ENCODE measurements around the gene GLRX3.
"Not testable (repeated sequence)": the region's sequence is repeated elsewhere in the genome, so short reads cannot be mapped to it uniquely, and the experiment has no call there.

GLRX3 gene

DNA sequence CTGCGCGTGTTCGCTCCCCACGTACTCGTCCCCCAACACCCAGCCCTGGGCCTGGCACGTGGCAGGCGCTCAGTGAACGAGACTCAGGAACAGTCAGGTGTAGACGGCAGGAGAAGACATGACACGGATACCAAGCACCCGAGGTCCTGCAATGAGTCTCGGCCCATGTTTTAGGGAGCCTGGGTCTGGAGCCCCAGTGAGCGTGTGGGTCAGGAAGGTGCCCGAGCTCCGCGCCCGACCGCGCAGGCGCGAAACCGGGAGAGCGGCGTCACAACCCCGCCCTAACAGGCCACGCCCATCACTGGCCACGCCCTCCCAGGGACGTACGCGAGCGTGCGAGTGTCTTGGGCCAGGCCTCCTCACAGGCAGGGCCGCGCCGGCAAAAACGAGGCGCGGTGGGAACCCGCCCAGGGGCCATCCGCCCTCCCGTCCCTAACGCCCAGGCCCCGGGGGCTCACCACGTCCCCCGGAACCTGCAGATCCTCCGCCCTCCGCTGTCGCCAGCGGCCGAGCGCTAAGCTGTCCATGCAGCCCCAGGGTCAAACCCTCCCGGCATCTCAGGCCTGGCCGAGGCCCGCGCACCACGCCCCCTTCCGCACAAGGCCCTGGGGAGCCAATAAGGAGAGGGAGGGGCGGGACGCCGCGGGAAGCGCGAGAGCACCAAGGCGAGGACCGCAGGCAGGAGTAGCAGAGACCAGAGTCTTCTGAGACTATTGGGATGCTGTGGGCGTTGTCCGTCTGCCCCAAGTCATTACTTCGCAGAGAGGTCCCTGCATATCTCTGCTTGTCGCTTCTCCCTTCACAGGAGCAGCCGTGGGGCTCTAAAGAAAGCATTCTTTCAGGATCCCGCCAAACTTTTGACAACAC is 25.7 kb upstream of the GLRX3 start, which contains the start of gene C10orf143:
C10orf143 (minus strand) TSS at position 585 of the 867 bp plus-strand sequence; CDS start at position 527, 58 bp downstream.
- DNase-seq, result peak; percentile 96
- Histone ChIP-seq H3K27me3 (no peaks in the 10 kb centered on the region), H3K9me3 (no peaks in the 10 kb centered on the region), H3K4me3 (ENCODE audit: low read depth, low read length) (peak within 1 kb of the TSS; percentile 93), H3K36me3 (no peaks in the 10 kb centered on the region), H3K4me1 (no peaks in the 10 kb centered on the region)
- TF ChIP-seq, protein P1, sequence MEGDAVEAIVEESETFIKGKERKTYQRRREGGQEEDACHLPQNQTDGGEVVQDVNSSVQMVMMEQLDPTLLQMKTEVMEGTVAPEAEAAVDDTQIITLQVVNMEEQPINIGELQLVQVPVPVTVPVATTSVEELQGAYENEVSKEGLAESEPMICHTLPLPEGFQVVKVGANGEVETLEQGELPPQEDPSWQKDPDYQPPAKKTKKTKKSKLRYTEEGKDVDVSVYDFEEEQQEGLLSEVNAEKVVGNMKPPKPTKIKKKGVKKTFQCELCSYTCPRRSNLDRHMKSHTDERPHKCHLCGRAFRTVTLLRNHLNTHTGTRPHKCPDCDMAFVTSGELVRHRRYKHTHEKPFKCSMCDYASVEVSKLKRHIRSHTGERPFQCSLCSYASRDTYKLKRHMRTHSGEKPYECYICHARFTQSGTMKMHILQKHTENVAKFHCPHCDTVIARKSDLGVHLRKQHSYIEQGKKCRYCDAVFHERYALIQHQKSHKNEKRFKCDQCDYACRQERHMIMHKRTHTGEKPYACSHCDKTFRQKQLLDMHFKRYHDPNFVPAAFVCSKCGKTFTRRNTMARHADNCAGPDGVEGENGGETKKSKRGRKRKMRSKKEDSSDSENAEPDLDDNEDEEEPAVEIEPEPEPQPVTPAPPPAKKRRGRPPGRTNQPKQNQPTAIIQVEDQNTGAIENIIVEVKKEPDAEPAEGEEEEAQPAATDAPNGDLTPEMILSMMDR (IDR thresholded peaks at IDR 0.05; ENCODE audit: low read depth, low read length), result no peak

DNA sequence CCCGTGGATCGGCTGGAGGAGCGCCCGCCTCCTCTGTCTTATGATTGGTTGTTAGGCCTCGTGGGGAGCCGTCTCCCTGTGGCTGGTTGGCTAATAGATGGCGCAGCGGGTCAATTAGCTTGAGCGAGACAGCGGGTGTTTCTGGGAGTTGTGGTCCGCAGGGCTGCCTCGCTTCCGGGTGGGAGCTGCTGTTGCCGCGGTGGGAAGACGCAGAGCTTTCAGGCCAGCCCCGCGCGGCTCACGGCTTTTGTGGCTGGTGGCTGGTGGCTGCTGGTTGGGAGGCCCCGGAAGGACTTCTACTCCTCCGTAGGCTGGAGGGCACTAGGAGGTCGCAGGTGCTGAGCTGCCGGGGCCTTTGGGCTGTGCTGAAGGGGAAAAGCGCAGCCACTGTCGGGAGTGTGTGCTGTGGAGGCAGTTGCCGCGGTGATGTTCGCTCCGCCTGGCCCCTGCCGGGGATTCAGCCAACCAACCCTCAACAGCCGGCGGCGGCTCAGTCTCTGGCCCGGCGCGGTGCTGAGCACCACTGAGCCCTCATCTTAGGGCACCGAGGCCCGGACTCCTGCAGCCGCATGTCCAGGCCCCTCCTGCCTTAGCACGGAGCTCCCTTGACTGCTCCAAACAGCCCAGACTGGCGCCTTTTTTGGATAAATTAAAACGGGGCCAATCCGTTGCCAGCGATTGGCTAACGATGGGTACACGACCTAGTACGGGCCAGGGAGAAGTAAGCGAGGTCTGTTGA is 24.9 kb upstream of the GLRX3 start:
- no peaks in the 10 kb centered on the region for H3K27me3 ChIP-seq
- H3K9me3 ChIP-seq, result no peaks in the 10 kb centered on the region
- peak; percentile 95 for DNase-seq
- H3K4me1 ChIP-seq, result no peaks in the 10 kb centered on the region
- H3K4me3 ChIP-seq (ENCODE audit: low read depth, low read length), result peak overlapping the region; percentile 93
- no peaks in the 10 kb centered on the region for H3K36me3 ChIP-seq
- TF ChIP-seq, protein P1 (IDR thresholded peaks at IDR 0.05; ENCODE audit: low read depth, low read length), result no peak

DNA sequence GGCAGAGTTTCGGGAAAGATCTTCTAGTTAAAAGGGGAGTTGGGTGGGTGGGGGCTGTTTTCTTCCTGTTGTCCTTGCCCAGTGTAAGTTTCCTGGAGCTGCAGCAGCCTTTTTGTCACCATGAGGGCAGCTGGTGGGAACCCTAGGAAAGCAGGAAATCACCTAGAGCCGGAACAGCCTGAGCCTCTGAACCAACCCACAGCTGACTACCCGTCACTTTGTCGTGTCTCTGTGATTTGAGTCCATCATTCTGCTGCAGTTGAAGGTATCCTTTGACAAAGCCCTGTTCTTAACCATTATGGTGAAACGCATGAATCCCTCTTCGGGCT is 24.4 kb upstream of the GLRX3 start:
- TF ChIP-seq, protein P1 (IDR thresholded peaks at IDR 0.05; ENCODE audit: low read depth, low read length), result no peak
- H3K9me3 ChIP-seq, result no peaks in the 10 kb centered on the region
- no peak for DNase-seq
- H3K36me3 ChIP-seq, result no peaks in the 10 kb centered on the region
- H3K4me3 ChIP-seq (ENCODE audit: low read depth, low read length), result peak overlapping the region; percentile 93
- H3K4me1 ChIP-seq, result no peaks in the 10 kb centered on the region
- no peaks in the 10 kb centered on the region for H3K27me3 ChIP-seq

- no peaks in the 10 kb centered on the region for H3K4me1 ChIP-seq
- TF ChIP-seq, protein P1 (IDR thresholded peaks at IDR 0.05; ENCODE audit: low read depth, low read length), result no peak
- H3K4me3 ChIP-seq (ENCODE audit: low read depth, low read length), result no peak overlapping the region
- no peaks in the 10 kb centered on the region for H3K36me3 ChIP-seq
- no peaks in the 10 kb centered on the region for H3K9me3 ChIP-seq
- no peak for DNase-seq
- no peaks in the 10 kb centered on the region for H3K27me3 ChIP-seq
Measured at GRCh38 chr10:130112821-130113220, 23.4 kb upstream of the GLRX3 start.

DNA sequence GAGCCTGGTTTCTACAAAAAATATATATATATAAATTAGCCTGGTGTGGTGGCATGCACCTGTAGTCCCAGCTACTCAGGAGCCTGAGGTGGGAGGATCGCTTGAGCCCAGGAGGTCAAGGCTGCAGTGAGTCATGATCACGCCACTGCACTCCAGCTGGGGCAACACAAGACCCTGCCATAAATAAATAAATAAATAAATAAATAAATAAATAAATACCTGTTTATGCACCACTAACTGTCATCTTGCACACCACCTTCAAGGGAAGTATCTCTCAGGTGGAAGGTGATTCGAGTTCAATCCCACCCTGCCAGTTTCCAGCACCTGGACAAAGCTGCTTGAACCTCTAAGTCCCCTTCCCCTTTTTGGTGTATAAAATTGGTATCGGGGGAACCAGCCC is 19.2 kb upstream of the GLRX3 start:
- not testable (repeated sequence) for H3K4me1 ChIP-seq; H3K36me3 ChIP-seq; DNase-seq; H3K9me3 ChIP-seq; H3K27me3 ChIP-seq; H3K4me3 ChIP-seq (ENCODE audit: low read depth, low read length)

- not testable (repeated sequence) for H3K4me3 ChIP-seq (ENCODE audit: low read depth, low read length); H3K9me3 ChIP-seq
Measured at GRCh38 chr10:130117535-130117934, 18.7 kb upstream of the GLRX3 start.

More at GRCh38 chr10:130117535-130117934, 18.7 kb upstream of the GLRX3 start:
- not testable (repeated sequence) for H3K27me3 ChIP-seq, H3K36me3 ChIP-seq, H3K4me1 ChIP-seq
- peak; percentile 24 for DNase-seq

Measured in BE2C (cell line).